ENCODE results near the gene INTS2. TPM values are rescaled to one million over a fixed set of nuclear protein-coding genes. Genes with fewer than 3 reads are reported as not detected.
"Not testable (repeated sequence)": the region's sequence is repeated elsewhere in the genome, so short reads cannot be mapped to it uniquely, and the experiment has no call there.

INTS2 gene
- total RNA-seq, 5 donors from 2014 or later (not counting 1 experiment from before 2014, with no cell fraction given) = 15.2 to 21.2 (median 16.9) TPM

DNA sequence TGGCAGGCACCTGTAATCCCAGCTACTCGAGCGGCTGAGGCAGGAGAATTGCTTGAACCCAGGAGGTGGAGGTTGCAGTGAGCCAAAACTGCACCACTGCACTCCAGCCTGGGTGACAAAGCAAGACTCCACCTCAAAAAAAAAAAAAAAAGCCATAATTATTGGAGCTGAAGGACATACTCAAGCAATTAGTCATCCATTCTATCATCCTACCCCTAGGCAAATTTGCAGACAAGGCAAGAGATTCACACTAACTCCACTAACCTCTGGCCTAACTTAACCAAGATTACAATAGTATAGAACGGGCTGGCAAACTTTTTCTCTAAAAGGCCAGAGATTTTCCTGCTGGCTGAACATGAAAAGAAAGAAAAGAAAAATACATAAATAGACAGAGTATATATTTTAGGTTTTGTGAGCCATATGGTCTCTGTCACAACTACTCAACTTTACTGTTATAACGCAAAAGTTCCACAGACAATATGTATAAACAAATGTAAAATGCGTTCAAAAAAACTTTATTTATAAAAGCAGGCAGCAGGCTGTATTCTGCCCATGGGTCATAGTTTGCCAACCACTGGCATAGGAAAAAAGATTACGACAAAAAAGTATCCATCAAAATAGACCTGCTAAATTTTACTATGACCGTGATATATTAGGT, 94.1 kb downstream of the INTS2 start:
- ChIA-PET CTCF (no interaction called here), POLR2A (no interaction called here)
- ATAC-seq (replicated peaks in 1 of 4) (no peak), DNase-seq (no peak)
- Mint-ChIP-seq H3K4me1 (no peaks in the 10 kb centered on the region), H3K4me3 (no peak overlapping the region), H3K27me3 (no peaks in the 10 kb centered on the region), H3K36me3 (no peaks in the 10 kb centered on the region), H3K9me3 (no peaks in the 10 kb centered on the region), H3K27ac (no peak overlapping the region)
- no peaks in the 10 kb centered on the region for H3K36me3 ChIP-seq (ENCODE audit: control insufficient read depth in 2 of 2, extremely low read depth in 1 of 2, insufficient read depth in 1 of 2, low read length in 1 of 2)
- H3K9me3 ChIP-seq = no peaks in the 10 kb centered on the region
- WGBS (ENCODE audit: insufficient coverage) = no CpG with 5 or more reads among the region's 7 CpGs
- no peaks in the 10 kb centered on the region for H3K4me1 ChIP-seq (ENCODE audit: control insufficient read depth in 1 of 2, extremely low read depth in 1 of 2, insufficient read depth in 2 of 2, low read length in 2 of 2)
- no peak overlapping the region for H3K27ac ChIP-seq (ENCODE audit: low read length)
- H3K4me3 ChIP-seq (ENCODE audit: control insufficient read depth in 1 of 2, extremely low read depth in 1 of 2, low read length in 1 of 2) = no peak overlapping the region
- H3K27me3 ChIP-seq (replicated peaks in 1 of 2; ENCODE audit: control insufficient read depth in 2 of 2, extremely low read depth in 1 of 2, insufficient read depth in 2 of 2, low read length in 1 of 2) = no peaks in the 10 kb centered on the region

DNA sequence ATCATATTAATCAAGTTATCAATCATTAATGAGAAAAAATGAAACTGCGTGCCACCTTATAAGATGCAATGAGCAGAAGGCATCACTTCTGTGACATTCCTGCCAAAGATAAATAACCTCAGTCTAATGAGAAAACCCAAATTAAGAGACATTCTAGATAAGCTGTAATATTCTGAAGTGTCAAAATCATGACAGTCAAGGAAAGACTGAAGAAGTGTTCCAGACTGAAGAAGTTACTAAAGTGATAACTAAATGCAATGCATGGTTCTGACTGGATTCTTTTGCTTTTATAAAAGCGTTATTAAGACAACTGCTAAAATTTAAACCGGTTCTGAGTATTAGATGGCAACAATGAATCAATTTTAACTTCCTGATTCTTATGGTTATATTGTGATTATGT, 95.3 kb downstream of the INTS2 start:
- Histone ChIP-seq H3K27ac (ENCODE audit: low read length) (no peak overlapping the region), H3K4me3 (ENCODE audit: control insufficient read depth in 1 of 2, extremely low read depth in 1 of 2, low read length in 1 of 2) (no peak overlapping the region), H3K36me3 (ENCODE audit: control insufficient read depth in 2 of 2, extremely low read depth in 1 of 2, insufficient read depth in 1 of 2, low read length in 1 of 2) (no peaks in the 10 kb centered on the region), H3K9me3 (no peaks in the 10 kb centered on the region), H3K27me3 (replicated peaks in 1 of 2; ENCODE audit: control insufficient read depth in 2 of 2, extremely low read depth in 1 of 2, insufficient read depth in 2 of 2, low read length in 1 of 2) (no peaks in the 10 kb centered on the region), H3K4me1 (ENCODE audit: control insufficient read depth in 1 of 2, extremely low read depth in 1 of 2, insufficient read depth in 2 of 2, low read length in 2 of 2) (no peaks in the 10 kb centered on the region)
- POLR2A ChIA-PET = no interaction called here
- Mint-ChIP-seq H3K36me3 (peaks cover 5% of the 10 kb centered on the region), H3K27ac (no peak overlapping the region), H3K27me3 (no peaks in the 10 kb centered on the region), H3K4me1 (no peaks in the 10 kb centered on the region), H3K9me3 (peaks cover 0 to 4% (median 0%) of the 10 kb centered on the region in 3 donors), H3K4me3 (no peak overlapping the region)
- no CpG with 5 or more reads among the region's 3 CpGs for WGBS (ENCODE audit: insufficient coverage)
- no peak for DNase-seq
- ATAC-seq (replicated peaks in 1 of 4) = no peak
- CTCF ChIA-PET = no interaction called here

DNA sequence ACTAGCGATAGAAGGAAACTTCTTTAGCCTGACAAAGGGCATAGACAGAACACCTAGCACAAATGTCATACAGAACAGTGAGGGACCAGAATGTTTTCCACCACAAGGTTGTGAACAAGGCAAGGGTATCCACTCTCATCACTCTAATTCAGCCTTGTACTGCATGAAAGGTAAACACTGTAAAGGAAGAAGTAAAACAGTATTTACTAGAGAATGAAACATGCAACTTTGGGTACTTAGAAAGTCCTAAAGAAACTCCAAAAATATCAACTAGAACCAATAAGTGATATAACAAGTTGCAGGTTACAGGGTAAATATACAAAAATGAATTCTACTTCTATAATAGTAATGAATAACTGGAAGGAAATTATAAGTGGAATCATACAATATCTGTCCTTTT, 96.7 kb downstream of the INTS2 start:
- POLR2A ChIA-PET = no interaction called here
- Mint-ChIP-seq H3K36me3 (peaks cover 12% of the 10 kb centered on the region), H3K27me3 (no peaks in the 10 kb centered on the region), H3K4me1 (no peaks in the 10 kb centered on the region), H3K4me3 (no peak overlapping the region), H3K9me3 (peaks cover 0 to 4% (median 0%) of the 10 kb centered on the region in 3 donors), H3K27ac (no peak overlapping the region)
- Histone ChIP-seq H3K27me3 (replicated peaks in 1 of 2; ENCODE audit: control insufficient read depth in 2 of 2, extremely low read depth in 1 of 2, insufficient read depth in 2 of 2, low read length in 1 of 2) (no peaks in the 10 kb centered on the region), H3K9me3 (no peaks in the 10 kb centered on the region), H3K4me1 (ENCODE audit: control insufficient read depth in 1 of 2, extremely low read depth in 1 of 2, insufficient read depth in 2 of 2, low read length in 2 of 2) (no peaks in the 10 kb centered on the region), H3K4me3 (ENCODE audit: control insufficient read depth in 1 of 2, extremely low read depth in 1 of 2, low read length in 1 of 2) (no peak overlapping the region), H3K27ac (ENCODE audit: low read length) (no peak overlapping the region), H3K36me3 (ENCODE audit: control insufficient read depth in 2 of 2, extremely low read depth in 1 of 2, insufficient read depth in 1 of 2, low read length in 1 of 2) (no peaks in the 10 kb centered on the region)
- 100% methylated on average over 1 of the region's 1 CpG for WGBS (ENCODE audit: insufficient coverage)
- ATAC-seq (replicated peaks in 1 of 4) = no peak
- DNase-seq = no peak
- CTCF ChIA-PET = no interaction called here

DNA sequence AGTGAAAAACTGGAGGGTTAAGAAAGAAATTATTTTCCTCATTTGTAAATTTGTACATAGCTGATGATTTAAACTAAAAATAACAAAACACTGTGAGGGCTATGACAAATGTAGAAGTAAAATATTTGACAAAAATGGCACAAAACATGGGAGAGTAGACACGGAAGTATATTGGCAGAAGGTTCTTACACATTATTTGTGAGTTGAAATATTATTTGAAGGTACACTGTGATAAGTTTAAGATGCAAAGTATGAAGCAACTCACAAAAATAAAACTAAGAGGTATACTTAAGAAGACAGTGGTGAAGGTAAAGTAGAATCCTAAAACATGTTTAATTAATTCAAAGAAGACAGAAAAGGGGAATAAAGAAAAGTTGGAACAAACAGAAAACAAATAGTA, 99.1 kb downstream of the INTS2 start:
- peaks cover 0 to 4% (median 0%) of the 10 kb centered on the region in 3 donors for H3K9me3 Mint-ChIP-seq
- no peaks in the 10 kb centered on the region for H3K27me3 Mint-ChIP-seq
- CTCF ChIA-PET = interaction anchor here in 1 of 2 donors (0.6 kb wide), 1 partner anchor 420 kb away, joined by 4 read pairs; no protein-coding TSS in a partner anchor
- no peaks in the 10 kb centered on the region for H3K9me3 ChIP-seq
- H3K4me3 ChIP-seq (ENCODE audit: control insufficient read depth in 1 of 2, extremely low read depth in 1 of 2, low read length in 1 of 2) = no peak overlapping the region
- no peaks in the 10 kb centered on the region for H3K4me1 ChIP-seq (ENCODE audit: control insufficient read depth in 1 of 2, extremely low read depth in 1 of 2, insufficient read depth in 2 of 2, low read length in 2 of 2)
- peaks cover 17% of the 10 kb centered on the region for H3K36me3 Mint-ChIP-seq
- no peak overlapping the region for H3K4me3 Mint-ChIP-seq
- no peaks in the 10 kb centered on the region for H3K4me1 Mint-ChIP-seq
- H3K27ac ChIP-seq (ENCODE audit: low read length) = no peak overlapping the region
- POLR2A ChIA-PET = no interaction called here
- H3K36me3 ChIP-seq (ENCODE audit: control insufficient read depth in 2 of 2, extremely low read depth in 1 of 2, insufficient read depth in 1 of 2, low read length in 1 of 2) = no peaks in the 10 kb centered on the region
- no peaks in the 10 kb centered on the region for H3K27me3 ChIP-seq (replicated peaks in 1 of 2; ENCODE audit: control insufficient read depth in 2 of 2, extremely low read depth in 1 of 2, insufficient read depth in 2 of 2, low read length in 1 of 2)
- ATAC-seq (replicated peaks in 1 of 4) = no peak
- no peak overlapping the region for H3K27ac Mint-ChIP-seq
- 100% methylated on average over 1 of the region's 1 CpG for WGBS (ENCODE audit: insufficient coverage)
- no peak for DNase-seq

DNA sequence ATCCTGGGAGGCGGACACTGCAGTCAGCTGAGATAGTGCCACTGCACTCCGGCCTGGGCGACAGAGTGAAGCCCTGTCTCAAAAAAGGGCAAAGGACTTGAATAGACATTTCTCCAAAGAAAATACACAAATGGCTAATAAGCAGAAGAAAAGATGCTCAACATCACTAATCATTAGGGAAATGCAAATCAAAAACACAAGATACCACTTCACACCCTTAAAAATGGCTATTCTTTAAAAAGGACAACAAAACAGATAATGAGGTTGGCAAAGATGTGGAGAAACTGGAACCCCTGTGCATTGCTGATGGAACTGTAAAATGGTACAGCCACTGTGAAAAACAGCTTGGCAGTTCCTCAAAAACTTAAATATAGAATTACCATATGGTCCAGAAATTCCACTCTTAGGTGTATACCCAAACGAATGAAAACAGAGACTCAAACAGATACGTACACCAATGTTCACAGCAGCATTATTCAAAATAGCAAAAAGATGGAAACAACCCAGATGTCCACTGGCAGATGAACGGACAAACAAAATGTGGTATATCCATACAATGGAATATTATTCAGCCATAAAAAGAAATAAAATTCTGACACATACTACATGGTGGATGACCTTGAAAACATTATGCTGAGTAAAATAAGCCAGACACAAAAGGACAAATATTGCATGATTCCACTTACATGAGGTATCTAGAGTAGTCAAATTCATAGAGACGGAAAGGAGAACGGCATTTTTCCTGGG, 100.0 kb downstream of the INTS2 start:
- DNase-seq = no peak
- no peak overlapping the region for H3K27ac ChIP-seq (ENCODE audit: low read length)
- H3K4me3 ChIP-seq (ENCODE audit: control insufficient read depth in 1 of 2, extremely low read depth in 1 of 2, low read length in 1 of 2) = no peak overlapping the region
- no peaks in the 10 kb centered on the region for H3K9me3 ChIP-seq
- no peaks in the 10 kb centered on the region for H3K27me3 ChIP-seq (replicated peaks in 1 of 2; ENCODE audit: control insufficient read depth in 2 of 2, extremely low read depth in 1 of 2, insufficient read depth in 2 of 2, low read length in 1 of 2)
- no peak overlapping the region for H3K4me3 Mint-ChIP-seq
- H3K27ac Mint-ChIP-seq = no peak overlapping the region
- H3K27me3 Mint-ChIP-seq = no peaks in the 10 kb centered on the region
- H3K36me3 ChIP-seq (ENCODE audit: control insufficient read depth in 2 of 2, extremely low read depth in 1 of 2, insufficient read depth in 1 of 2, low read length in 1 of 2) = no peaks in the 10 kb centered on the region
- POLR2A ChIA-PET = no interaction called here
- H3K36me3 Mint-ChIP-seq = peaks cover 17% of the 10 kb centered on the region
- H3K9me3 Mint-ChIP-seq = peaks cover 0 to 4% (median 0%) of the 10 kb centered on the region in 3 donors
- no peaks in the 10 kb centered on the region for H3K4me1 ChIP-seq (ENCODE audit: control insufficient read depth in 1 of 2, extremely low read depth in 1 of 2, insufficient read depth in 2 of 2, low read length in 2 of 2)
- H3K4me1 Mint-ChIP-seq = no peaks in the 10 kb centered on the region
- CTCF ChIA-PET = no interaction called here
- ATAC-seq (replicated peaks in 1 of 4) = no peak
- WGBS (ENCODE audit: insufficient coverage) = 100% methylated on average over 3 of the region's 8 CpGs

DNA sequence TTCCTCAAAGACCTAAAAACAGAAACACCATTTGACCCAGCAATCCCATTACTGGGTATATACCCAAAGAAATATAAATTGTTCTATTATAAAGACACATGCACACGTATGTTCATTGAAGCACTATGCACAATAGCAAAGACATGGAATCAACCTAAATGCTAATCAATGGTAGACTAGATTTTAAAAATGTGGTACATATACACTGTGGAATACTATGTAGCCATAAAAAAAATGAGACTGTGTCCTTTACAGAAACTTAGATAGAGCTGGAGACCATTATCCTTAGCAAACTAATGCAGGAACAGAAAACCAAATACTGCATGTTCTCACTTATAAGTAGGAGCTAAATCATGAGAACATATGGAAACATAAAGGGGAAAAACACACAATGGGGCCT, 100.9 kb downstream of the INTS2 start:
- peaks cover 17% of the 10 kb centered on the region for H3K36me3 Mint-ChIP-seq
- H3K27ac Mint-ChIP-seq; H3K27me3 Mint-ChIP-seq; CTCF ChIA-PET; H3K9me3 ChIP-seq; H3K27ac ChIP-seq (ENCODE audit: low read length); H3K4me1 Mint-ChIP-seq; H3K4me1 ChIP-seq (ENCODE audit: control insufficient read depth in 1 of 2, extremely low read depth in 1 of 2, insufficient read depth in 2 of 2, low read length in 2 of 2); POLR2A ChIA-PET; H3K4me3 ChIP-seq (ENCODE audit: control insufficient read depth in 1 of 2, extremely low read depth in 1 of 2, low read length in 1 of 2); H3K27me3 ChIP-seq (replicated peaks in 1 of 2; ENCODE audit: control insufficient read depth in 2 of 2, extremely low read depth in 1 of 2, insufficient read depth in 2 of 2, low read length in 1 of 2); H3K9me3 Mint-ChIP-seq; H3K36me3 ChIP-seq (ENCODE audit: control insufficient read depth in 2 of 2, extremely low read depth in 1 of 2, insufficient read depth in 1 of 2, low read length in 1 of 2); DNase-seq; ATAC-seq (replicated peaks in 1 of 4); H3K4me3 Mint-ChIP-seq: not testable (repeated sequence)
- no CpG with 5 or more reads among the region's 1 CpG for WGBS (ENCODE audit: insufficient coverage)

All from T-cell (primary cell).